ENCODE data around the gene HLF. TPM values are rescaled to one million over a fixed set of nuclear protein-coding genes. Genes with fewer than 3 reads are reported as not detected.

The HLF gene
- total and polyA plus RNA-seq, 2 of the 4 experiments (the other 2 are of a cell fraction) = 0.18 TPM; not detected in 1

DNA sequence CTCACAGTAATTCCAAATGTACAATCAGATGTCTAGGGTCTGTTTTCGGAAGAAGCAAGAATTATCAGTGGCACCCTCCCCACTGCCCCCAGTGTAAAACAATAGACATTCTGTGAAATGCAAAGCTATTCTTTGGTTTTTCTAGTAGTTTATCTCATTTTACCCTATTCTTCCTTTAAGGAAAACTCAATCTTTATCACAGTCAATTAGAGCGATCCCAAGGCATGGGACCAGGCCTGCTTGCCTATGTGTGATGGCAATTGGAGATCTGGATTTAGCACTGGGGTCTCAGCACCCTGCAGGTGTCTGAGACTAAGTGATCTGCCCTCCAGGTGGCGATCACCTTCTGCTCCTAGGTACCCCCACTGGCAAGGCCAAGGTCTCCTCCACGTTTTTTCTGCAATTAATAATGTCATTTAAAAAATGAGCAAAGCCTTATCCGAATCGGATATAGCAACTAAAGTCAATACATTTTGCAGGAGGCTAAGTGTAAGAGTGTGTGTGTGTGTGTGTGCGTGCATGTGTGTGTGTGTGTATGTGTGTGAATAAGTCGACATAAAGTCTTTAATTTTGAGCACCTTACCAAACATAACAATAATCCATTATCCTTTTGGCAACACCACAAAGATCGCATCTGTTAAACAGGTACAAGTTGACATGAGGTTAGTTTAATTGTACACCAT lies 59.7 kb downstream of the HLF start:
- ChIA-PET POLR2A (ENCODE audit: unreplicated experiment) (no interaction called here), CTCF (no interaction called here)
- Histone ChIP-seq H3K23ac (ENCODE audit: low read depth, low read length) (no peak overlapping the region), H4K8ac (ENCODE audit: low read depth in 2 of 2, low read length in 2 of 2) (no peak overlapping the region), H2AK5ac (ENCODE audit: low read depth, low read length) (no peak overlapping the region), H3K4me1 (ENCODE audit: control insufficient read depth, insufficient read depth, low read length) (no peaks in the 10 kb centered on the region), H4K5ac (ENCODE audit: low read depth, low read length) (no peak overlapping the region), H2BK15ac (ENCODE audit: low read depth, low read length) (no peak overlapping the region), H3K27ac (ENCODE audit: insufficient read depth, low read length) (no peak overlapping the region), H3K9me1 (ENCODE audit: insufficient read depth, low read length) (no peaks in the 10 kb centered on the region; the same call in 1 of the 2 replicates), H3K4me2 (ENCODE audit: low read depth, low read length) (no peak overlapping the region), H3K9me3 (ENCODE audit: control insufficient read depth, insufficient read depth, low read length) (no peaks in the 10 kb centered on the region; the same call in 1 of the 2 replicates), H3K79me1 (ENCODE audit: low read depth in 1 of 2, low read length in 2 of 2) (no peaks in the 10 kb centered on the region), H3K36me3 (ENCODE audit: control insufficient read depth, insufficient read depth, low read length) (no peaks in the 10 kb centered on the region), H2BK5ac (ENCODE audit: low read depth, low read length, poor library complexity, severe bottlenecking) (no peak overlapping the region), H3K4me3 (ENCODE audit: insufficient read depth, low read depth, low read length) (no peak overlapping the region), H4K91ac (ENCODE audit: insufficient read depth, low read depth, low read length) (no peak overlapping the region), H3K56ac (ENCODE audit: extremely low read depth, insufficient read depth, low read length) (no peak overlapping the region), H2BK120ac (ENCODE audit: low read depth, low read length) (no peak overlapping the region), H4K20me1 (ENCODE audit: insufficient read depth, low read length) (no peaks in the 10 kb centered on the region), H3K27me3 (ENCODE audit: control insufficient read depth, insufficient read depth, low read length) (no peaks in the 10 kb centered on the region), H3K14ac (replicated peaks; ENCODE audit: low read depth, low read length) (no peak overlapping the region), H3K9ac (ENCODE audit: low read depth, low read length) (no peak overlapping the region), H2BK20ac (ENCODE audit: low read depth, low read length) (no peak overlapping the region), H3K18ac (ENCODE audit: low read depth, low read length) (no peak overlapping the region), H3K4ac (ENCODE audit: low read depth, low read length) (no peak overlapping the region), H2AFZ (replicated peaks; ENCODE audit: low read length, poor library complexity) (no peak overlapping the region), H2AK9ac (replicated peaks; ENCODE audit: low read depth, low read length, poor library complexity) (no peak overlapping the region)
- no CpG with 5 or more reads among the region's 9 CpGs for WGBS, 2 experiments (ENCODE audit: extremely low coverage in 2 of 2, insufficient read length in 1 of 2)
- dilution Hi-C loops (cut with HindIII; ENCODE audit: low sequenced_read_pairs, unreplicated experiment) (no loop called here), in situ Hi-C loops (cut with MboI; ENCODE audit: low sequenced_read_pairs) (no loop called here), intact Hi-C loops (cut with micrococcal nuclease) (no loop called here)
- no peak for ATAC-seq (ENCODE audit: low read depth)
- DNase-seq = no peak
- no TSS peak for BruUV-seq (replicated peaks)
- TF ChIP-seq MXI1 (IDR thresholded peaks at IDR 0.05; ENCODE audit: borderline replicate concordance, low read depth, low read length) = no peak
- TF ChIP-seq FOS (IDR thresholded peaks at IDR 0.05; ENCODE audit: low read depth, low read length) = no peak
- TF ChIP-seq SMC3 (IDR thresholded peaks at IDR 0.05; ENCODE audit: low read depth, low read length) = no peak
- TF ChIP-seq RAD21 (IDR thresholded peaks at IDR 0.05; ENCODE audit: low read length) = no peak
- no peak for TF ChIP-seq RCOR1 (IDR thresholded peaks at IDR 0.05; ENCODE audit: insufficient replicate concordance, low read length)
- no peak for TF ChIP-seq POLR2A (IDR thresholded peaks at IDR 0.05; ENCODE audit: low read depth, low read length)
- TF ChIP-seq, protein P1, sequence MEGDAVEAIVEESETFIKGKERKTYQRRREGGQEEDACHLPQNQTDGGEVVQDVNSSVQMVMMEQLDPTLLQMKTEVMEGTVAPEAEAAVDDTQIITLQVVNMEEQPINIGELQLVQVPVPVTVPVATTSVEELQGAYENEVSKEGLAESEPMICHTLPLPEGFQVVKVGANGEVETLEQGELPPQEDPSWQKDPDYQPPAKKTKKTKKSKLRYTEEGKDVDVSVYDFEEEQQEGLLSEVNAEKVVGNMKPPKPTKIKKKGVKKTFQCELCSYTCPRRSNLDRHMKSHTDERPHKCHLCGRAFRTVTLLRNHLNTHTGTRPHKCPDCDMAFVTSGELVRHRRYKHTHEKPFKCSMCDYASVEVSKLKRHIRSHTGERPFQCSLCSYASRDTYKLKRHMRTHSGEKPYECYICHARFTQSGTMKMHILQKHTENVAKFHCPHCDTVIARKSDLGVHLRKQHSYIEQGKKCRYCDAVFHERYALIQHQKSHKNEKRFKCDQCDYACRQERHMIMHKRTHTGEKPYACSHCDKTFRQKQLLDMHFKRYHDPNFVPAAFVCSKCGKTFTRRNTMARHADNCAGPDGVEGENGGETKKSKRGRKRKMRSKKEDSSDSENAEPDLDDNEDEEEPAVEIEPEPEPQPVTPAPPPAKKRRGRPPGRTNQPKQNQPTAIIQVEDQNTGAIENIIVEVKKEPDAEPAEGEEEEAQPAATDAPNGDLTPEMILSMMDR (conservative IDR thresholded peaks at IDR 0.05; ENCODE audit: low read depth, low read length) = no peak
- TF ChIP-seq MAZ (IDR thresholded peaks at IDR 0.05; ENCODE audit: borderline replicate concordance, low read depth, low read length) = no peak
- TF ChIP-seq BHLHE40 (IDR thresholded peaks at IDR 0.05; ENCODE audit: low read depth, low read length) = no peak
- TF ChIP-seq RFX5 (IDR thresholded peaks at IDR 0.05; ENCODE audit: low read depth, low read length) = no peak
- TF ChIP-seq NFE2L2 (IDR thresholded peaks at IDR 0.05; ENCODE audit: low read depth, low read length) = no peak
- TF ChIP-seq, protein P2, sequence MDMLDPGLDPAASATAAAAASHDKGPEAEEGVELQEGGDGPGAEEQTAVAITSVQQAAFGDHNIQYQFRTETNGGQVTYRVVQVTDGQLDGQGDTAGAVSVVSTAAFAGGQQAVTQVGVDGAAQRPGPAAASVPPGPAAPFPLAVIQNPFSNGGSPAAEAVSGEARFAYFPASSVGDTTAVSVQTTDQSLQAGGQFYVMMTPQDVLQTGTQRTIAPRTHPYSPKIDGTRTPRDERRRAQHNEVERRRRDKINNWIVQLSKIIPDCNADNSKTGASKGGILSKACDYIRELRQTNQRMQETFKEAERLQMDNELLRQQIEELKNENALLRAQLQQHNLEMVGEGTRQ (IDR thresholded peaks at IDR 0.05; ENCODE audit: low read depth, low read length) = no peak
- no peak for TF ChIP-seq CEBPB (IDR thresholded peaks at IDR 0.05; ENCODE audit: low read depth, low read length)

Measured in IMR-90 (cell line).